SU-DHL-6 (cell line): ENCODE data around the gene PCNX4.

Experiments used
- H2AFZ ChIP-seq: fragments of 200-600 bp; sonication (generic); 2 replicates; pipeline ENCODE4 v1.6.1; 2014; ENCODE audit warnings: low read depth, mild to moderate bottlenecking, moderate library complexity, mixed read lengths, antibody characterized with exemption, low read length; ENCODE audit not compliant: severe bottlenecking
- H3F3A ChIP-seq: fragments of 200-600 bp; shearing (Covaris generic); 2 replicates; pipeline ENCODE4 v1.6.0; 2016; ENCODE audit warnings: antibody characterized with exemption, mild to moderate bottlenecking; ENCODE audit not compliant: insufficient read depth
- H3K27ac ChIP-seq: fragments of 200-600 bp; sonication (generic); 2 replicates; pipeline ENCODE4 v1.5.1; 2016; ENCODE audit warnings: low read depth, mild to moderate bottlenecking, low read length, moderate library complexity, mixed read lengths
- H3K27me3 ChIP-seq: fragments of 200-600 bp; sonication (generic), shearing (Covaris generic); 2 replicates; pipeline ENCODE4 v1.6.0; 2014; ENCODE audit warnings: mild to moderate bottlenecking, low read length
- H3K36me3 ChIP-seq: fragments of 200-600 bp; sonication (generic); 2 replicates; pipeline ENCODE4 v1.6.1; 2014; ENCODE audit warnings: mild to moderate bottlenecking, low read length, mixed read lengths
- H3K4me2 ChIP-seq: fragments of 300-600, 200-600 bp; shearing (Covaris generic), sonication (generic); 2 replicates; pipeline ENCODE4 v1.6.0; 2014; ENCODE audit warnings: low read length, low read depth, mild to moderate bottlenecking; ENCODE audit not compliant: poor library complexity, severe bottlenecking
- H3K4me3 ChIP-seq: fragments of 200-600 bp; sonication (generic); 2 replicates; pipeline ENCODE4 v1.5.1; 2014; ENCODE audit warnings: antibody characterized with exemption, low read length, mild to moderate bottlenecking, mixed read lengths; ENCODE audit not compliant: insufficient read depth, poor library complexity, severe bottlenecking
- H3K79me2 ChIP-seq: fragments of 200-600 bp; sonication (generic); 2 replicates; pipeline ENCODE4 v1.6.1; 2014; ENCODE audit warnings: mild to moderate bottlenecking, low read length, moderate library complexity; ENCODE audit not compliant: insufficient read depth
- H3K9ac ChIP-seq: fragments of 200-600 bp; sonication (generic); 2 replicates; pipeline ENCODE4 v1.7.0; 2014; ENCODE audit warnings: mild to moderate bottlenecking, low read length
- H3K9me2 ChIP-seq: fragments of 200-600 bp; sonication (generic); replicated peaks from 2 replicates; pipeline ENCODE4 v1.6.1; 2014; ENCODE audit warnings: low read length; ENCODE audit not compliant: insufficient read depth
- H3K9me3 ChIP-seq: fragments of 200-600 bp; sonication (generic); 2 replicates; pipeline ENCODE4 v1.6.1; 2014; ENCODE audit warnings: low read length, mixed read lengths; ENCODE audit not compliant: insufficient read depth
- H4K20me1 ChIP-seq: fragments of 200-600 bp; sonication (generic); 2 replicates; pipeline ENCODE4 v1.6.1; 2014; ENCODE audit warnings: low read depth, mild to moderate bottlenecking, antibody characterized with exemption, low read length, moderate library complexity, mixed read lengths
- EZH2phosphoT487 ChIP-seq: fragments of 200-600 bp; sonication (generic), shearing (Covaris generic); conservative IDR thresholded peaks from 2 replicates; pipeline ENCODE4 v1.6.1; 2018; ENCODE audit warnings: mild to moderate bottlenecking, antibody characterized with exemption, low read length, moderate library complexity, mixed read lengths
- TF ChIP-seq, protein P1 (sequence below): fragments of 200-600 bp; sonication (generic); IDR thresholded peaks from one replicate; pipeline ENCODE4 v1.5.1; 2017; ENCODE audit warnings: antibody characterized with exemption, mild to moderate bottlenecking, low read length, moderate library complexity; ENCODE audit not compliant: insufficient read depth, poor library complexity, severe bottlenecking

Gene PCNX4

GRCh38 chr14:60178164-60178563 lies 86.4 kb downstream of the PCNX4 start:
- Histone ChIP-seq H3F3A (no peaks in the 10 kb centered on the region), H3K79me2 (no peaks in the 10 kb centered on the region), H3K9ac (no peak overlapping the region), H3K9me3 (peaks cover 6% of the 10 kb centered on the region; the same call in 1 of the 2 replicates), H3K27me3 (no peaks in the 10 kb centered on the region), H3K4me2 (no peak overlapping the region), H3K9me2 (no peaks in the 10 kb centered on the region), H2AFZ (no peak overlapping the region), H3K27ac (no peak overlapping the region), H3K4me3 (no peak overlapping the region), H3K36me3 (peaks cover 4% of the 10 kb centered on the region; the same call in 1 of the 2 replicates), H4K20me1 (no peaks in the 10 kb centered on the region)
- TF ChIP-seq EZH2phosphoT487 = no peak
- TF ChIP-seq, protein P1, sequence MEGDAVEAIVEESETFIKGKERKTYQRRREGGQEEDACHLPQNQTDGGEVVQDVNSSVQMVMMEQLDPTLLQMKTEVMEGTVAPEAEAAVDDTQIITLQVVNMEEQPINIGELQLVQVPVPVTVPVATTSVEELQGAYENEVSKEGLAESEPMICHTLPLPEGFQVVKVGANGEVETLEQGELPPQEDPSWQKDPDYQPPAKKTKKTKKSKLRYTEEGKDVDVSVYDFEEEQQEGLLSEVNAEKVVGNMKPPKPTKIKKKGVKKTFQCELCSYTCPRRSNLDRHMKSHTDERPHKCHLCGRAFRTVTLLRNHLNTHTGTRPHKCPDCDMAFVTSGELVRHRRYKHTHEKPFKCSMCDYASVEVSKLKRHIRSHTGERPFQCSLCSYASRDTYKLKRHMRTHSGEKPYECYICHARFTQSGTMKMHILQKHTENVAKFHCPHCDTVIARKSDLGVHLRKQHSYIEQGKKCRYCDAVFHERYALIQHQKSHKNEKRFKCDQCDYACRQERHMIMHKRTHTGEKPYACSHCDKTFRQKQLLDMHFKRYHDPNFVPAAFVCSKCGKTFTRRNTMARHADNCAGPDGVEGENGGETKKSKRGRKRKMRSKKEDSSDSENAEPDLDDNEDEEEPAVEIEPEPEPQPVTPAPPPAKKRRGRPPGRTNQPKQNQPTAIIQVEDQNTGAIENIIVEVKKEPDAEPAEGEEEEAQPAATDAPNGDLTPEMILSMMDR = no peak

- no peak overlapping the region for H2AFZ ChIP-seq
- H3K9me2 ChIP-seq = no peaks in the 10 kb centered on the region
- no peaks in the 10 kb centered on the region for H4K20me1 ChIP-seq
- no peaks in the 10 kb centered on the region for H3K79me2 ChIP-seq
- H3K36me3 ChIP-seq = peaks cover 4% of the 10 kb centered on the region; the same call in 1 of the 2 replicates
- no peak overlapping the region for H3K9ac ChIP-seq
- H3K27me3 ChIP-seq = no peaks in the 10 kb centered on the region
- no peak overlapping the region for H3K27ac ChIP-seq
- no peak overlapping the region for H3K4me2 ChIP-seq
- peaks cover 6% of the 10 kb centered on the region; the same call in 1 of the 2 replicates for H3K9me3 ChIP-seq
- TF ChIP-seq, protein P1 = no peak
- TF ChIP-seq EZH2phosphoT487 = no peak
- no peaks in the 10 kb centered on the region for H3F3A ChIP-seq
- no peak overlapping the region for H3K4me3 ChIP-seq
Observed at GRCh38 chr14:60178820-60179219, 87.1 kb downstream of the PCNX4 start.

- Histone ChIP-seq H3K9me3 (peaks cover 6% of the 10 kb centered on the region; the same call in 1 of the 2 replicates), H3F3A (no peaks in the 10 kb centered on the region), H3K36me3 (peaks cover 4% of the 10 kb centered on the region; the same call in 1 of the 2 replicates), H4K20me1 (no peaks in the 10 kb centered on the region), H2AFZ (no peak overlapping the region), H3K4me2 (no peak overlapping the region), H3K9me2 (no peaks in the 10 kb centered on the region), H3K9ac (no peak overlapping the region), H3K4me3 (no peak overlapping the region), H3K27ac (no peak overlapping the region), H3K27me3 (no peaks in the 10 kb centered on the region), H3K79me2 (no peaks in the 10 kb centered on the region)
- TF ChIP-seq EZH2phosphoT487 = no peak
- TF ChIP-seq, protein P1 = no peak
Observed at GRCh38 chr14:60179431-60179869, 87.7 kb downstream of the PCNX4 start.
